ENCODE measurements around the gene MRPL39. TPM values are rescaled to one million over a fixed set of nuclear protein-coding genes. Genes with fewer than 3 reads are reported as not detected.

Gene MRPL39
- total RNA-seq, 1 experiment from 2014 or later: 21.2 TPM

GRCh38 chr21:25556091-25556490 is 51.2 kb downstream of the MRPL39 start:
- Histone ChIP-seq H3K9me2 (ENCODE audit: insufficient read depth) (no peaks in the 10 kb centered on the region), H3K9me3 (ENCODE audit: insufficient read depth, low read depth) (no peaks in the 10 kb centered on the region), H3F3A (ENCODE audit: insufficient read depth, low read depth) (no peaks in the 10 kb centered on the region), H3K4me1 (replicated peaks; ENCODE audit: insufficient read depth) (no peaks in the 10 kb centered on the region), H3K36me3 (ENCODE audit: low read depth) (no peaks in the 10 kb centered on the region), H3K4me2 (no peak overlapping the region), H3K27ac (no peak overlapping the region), H4K20me1 (ENCODE audit: insufficient read depth) (no peaks in the 10 kb centered on the region), H3K79me2 (ENCODE audit: low read depth) (no peaks in the 10 kb centered on the region), H3K27me3 (ENCODE audit: insufficient read depth, low read depth) (no peaks in the 10 kb centered on the region), H2AFZ (no peak overlapping the region), H3K4me3 (no peak overlapping the region)
- no peak for TF ChIP-seq EZH2 (IDR thresholded peaks at IDR 0.05; ENCODE audit: low read depth)
- TF ChIP-seq, protein P1, sequence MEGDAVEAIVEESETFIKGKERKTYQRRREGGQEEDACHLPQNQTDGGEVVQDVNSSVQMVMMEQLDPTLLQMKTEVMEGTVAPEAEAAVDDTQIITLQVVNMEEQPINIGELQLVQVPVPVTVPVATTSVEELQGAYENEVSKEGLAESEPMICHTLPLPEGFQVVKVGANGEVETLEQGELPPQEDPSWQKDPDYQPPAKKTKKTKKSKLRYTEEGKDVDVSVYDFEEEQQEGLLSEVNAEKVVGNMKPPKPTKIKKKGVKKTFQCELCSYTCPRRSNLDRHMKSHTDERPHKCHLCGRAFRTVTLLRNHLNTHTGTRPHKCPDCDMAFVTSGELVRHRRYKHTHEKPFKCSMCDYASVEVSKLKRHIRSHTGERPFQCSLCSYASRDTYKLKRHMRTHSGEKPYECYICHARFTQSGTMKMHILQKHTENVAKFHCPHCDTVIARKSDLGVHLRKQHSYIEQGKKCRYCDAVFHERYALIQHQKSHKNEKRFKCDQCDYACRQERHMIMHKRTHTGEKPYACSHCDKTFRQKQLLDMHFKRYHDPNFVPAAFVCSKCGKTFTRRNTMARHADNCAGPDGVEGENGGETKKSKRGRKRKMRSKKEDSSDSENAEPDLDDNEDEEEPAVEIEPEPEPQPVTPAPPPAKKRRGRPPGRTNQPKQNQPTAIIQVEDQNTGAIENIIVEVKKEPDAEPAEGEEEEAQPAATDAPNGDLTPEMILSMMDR (conservative IDR thresholded peaks at IDR 0.05): no peak
- intact Hi-C loops (cut with micrococcal nuclease; ENCODE audit: unreplicated experiment): no loop called here
- ChIA-PET CTCF (no interaction called here), POLR2A (ENCODE audit: unreplicated experiment) (interaction anchor here (0.7 kb wide), 1 partner anchor 388 kb away, joined by 3 read pairs; no protein-coding TSS in a partner anchor)
- no TSS peak for BruUV-seq (replicated peaks)
- DNase-seq: no peak

GRCh38 chr21:25555492-25555891 is 51.8 kb downstream of the MRPL39 start:
- no peaks in the 10 kb centered on the region for H4K20me1 ChIP-seq (ENCODE audit: insufficient read depth)
- no peaks in the 10 kb centered on the region for H3F3A ChIP-seq (ENCODE audit: insufficient read depth, low read depth)
- H3K27me3 ChIP-seq (ENCODE audit: insufficient read depth, low read depth): no peaks in the 10 kb centered on the region
- H3K4me1 ChIP-seq (replicated peaks; ENCODE audit: insufficient read depth): no peaks in the 10 kb centered on the region
- no TSS peak for BruUV-seq (replicated peaks)
- ChIA-PET CTCF (no interaction called here), POLR2A (ENCODE audit: unreplicated experiment) (no interaction called here)
- H3K4me2 ChIP-seq: no peak overlapping the region
- no peaks in the 10 kb centered on the region for H3K9me2 ChIP-seq (ENCODE audit: insufficient read depth)
- H3K79me2 ChIP-seq (ENCODE audit: low read depth): no peaks in the 10 kb centered on the region
- H3K27ac ChIP-seq: no peak overlapping the region
- H3K9me3 ChIP-seq (ENCODE audit: insufficient read depth, low read depth): no peaks in the 10 kb centered on the region
- TF ChIP-seq EZH2 (IDR thresholded peaks at IDR 0.05; ENCODE audit: low read depth): no peak
- TF ChIP-seq, protein P1 (conservative IDR thresholded peaks at IDR 0.05): no peak
- H2AFZ ChIP-seq: no peak overlapping the region
- H3K4me3 ChIP-seq: no peak overlapping the region
- DNase-seq: no peak
- no peaks in the 10 kb centered on the region for H3K36me3 ChIP-seq (ENCODE audit: low read depth)
- intact Hi-C loops (cut with micrococcal nuclease; ENCODE audit: unreplicated experiment): no loop called here

DNA sequence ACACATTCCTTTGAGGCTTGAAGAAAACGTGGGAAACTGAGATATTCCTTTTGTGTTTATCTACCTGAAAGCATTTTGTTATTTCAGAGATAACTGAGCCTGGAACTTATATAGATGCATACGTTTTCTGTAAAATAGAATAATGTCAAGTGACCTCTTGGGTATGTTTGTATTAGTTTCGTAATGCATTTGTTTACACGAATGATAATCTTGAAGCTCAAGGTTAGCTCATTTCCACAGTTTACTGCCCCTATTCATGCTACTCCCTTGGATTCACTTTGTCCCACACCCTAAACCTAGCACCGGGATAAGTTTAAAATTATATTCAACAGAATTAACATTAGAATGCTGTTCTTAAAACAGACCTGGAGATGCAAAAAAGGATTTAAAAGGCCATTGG is 54.4 kb downstream of the MRPL39 start:
- no peak for DNase-seq
- Histone ChIP-seq H3K9me2 (ENCODE audit: insufficient read depth) (no peaks in the 10 kb centered on the region), H3K79me2 (ENCODE audit: low read depth) (no peaks in the 10 kb centered on the region), H3K27me3 (ENCODE audit: insufficient read depth, low read depth) (no peaks in the 10 kb centered on the region), H3K4me3 (no peak overlapping the region), H3K9me3 (ENCODE audit: insufficient read depth, low read depth) (no peaks in the 10 kb centered on the region), H3F3A (ENCODE audit: insufficient read depth, low read depth) (no peaks in the 10 kb centered on the region), H4K20me1 (ENCODE audit: insufficient read depth) (no peaks in the 10 kb centered on the region), H3K27ac (no peak overlapping the region), H2AFZ (no peak overlapping the region), H3K4me1 (replicated peaks; ENCODE audit: insufficient read depth) (no peaks in the 10 kb centered on the region), H3K36me3 (ENCODE audit: low read depth) (no peaks in the 10 kb centered on the region), H3K4me2 (no peak overlapping the region)
- intact Hi-C loops (cut with micrococcal nuclease; ENCODE audit: unreplicated experiment): no loop called here
- CTCF ChIA-PET: no interaction called here
- POLR2A ChIA-PET (ENCODE audit: unreplicated experiment): no interaction called here
- no TSS peak for BruUV-seq (replicated peaks)
- TF ChIP-seq, protein P1 (conservative IDR thresholded peaks at IDR 0.05): no peak
- no peak for TF ChIP-seq EZH2 (IDR thresholded peaks at IDR 0.05; ENCODE audit: low read depth)

All from PC-9 (cell line).